SH-SY5Y (cell line): Measurements from ENCODE around the gene PSAP.

ENCODE experiments used
- GATA2 ChIP-seq: IDR thresholded peaks from 2 replicates; pipeline ENCODE4 v1.6.1; 2011; ENCODE audit warnings: mild to moderate bottlenecking, low read depth, low read length
- GATA3 ChIP-seq: IDR thresholded peaks from 2 replicates; pipeline ENCODE4 v1.6.1; 2011; ENCODE audit warnings: low read depth, mild to moderate bottlenecking, low read length, moderate library complexity

Gene PSAP

DNA sequence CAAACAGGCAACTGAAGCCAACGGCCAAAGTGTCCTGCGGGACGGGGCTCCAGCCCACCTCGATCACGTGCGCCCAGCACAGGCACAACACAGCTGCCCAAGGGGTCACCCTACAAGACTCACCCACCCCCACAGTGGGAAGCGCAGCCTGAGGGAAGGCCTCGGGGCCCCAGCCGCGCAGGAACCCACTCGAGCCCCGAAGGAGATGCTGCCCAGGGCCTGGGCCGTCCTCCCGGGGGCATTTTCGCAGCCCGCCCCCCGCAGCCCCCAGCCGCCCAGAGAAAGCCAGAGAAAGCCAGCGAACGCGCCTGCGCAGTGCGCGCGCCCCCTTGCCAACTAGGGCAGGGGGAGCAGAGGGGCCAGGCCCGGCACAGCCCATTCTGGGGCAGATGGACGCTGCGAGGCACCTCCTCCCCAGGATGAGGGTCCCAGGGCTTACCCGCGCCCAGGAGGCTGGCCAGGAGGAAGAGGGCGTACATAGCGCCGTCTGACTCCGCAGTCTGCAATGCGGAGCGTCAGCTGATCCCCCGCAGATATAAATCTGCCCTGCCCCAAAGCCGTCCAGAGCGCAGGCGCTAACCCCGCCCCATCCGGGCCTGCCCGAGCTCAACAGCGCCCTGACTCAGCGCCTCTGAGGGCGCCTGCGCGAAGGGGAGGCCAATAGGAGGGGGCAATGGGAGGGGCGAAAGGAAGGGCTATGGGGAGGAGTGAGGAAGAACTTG lies at the start of gene PSAP:
TSS of gene PSAP (minus strand) at position 509 of the 722 bp plus-strand sequence. CDS start at position 479, 30 bp downstream.
- peak; percentile 99 for TF ChIP-seq GATA2
- peak; percentile 74 for TF ChIP-seq GATA3

- no peak for TF ChIP-seq GATA2
Observed at GRCh38 chr10:71900441-71901180, 49.6 kb upstream of the PSAP start.

GRCh38 chr10:71899665-71900412 lies 48.8 kb upstream of the PSAP start:
- TF ChIP-seq GATA2 = no peak
- TF ChIP-seq GATA3 = no peak

- TF ChIP-seq GATA3 = no peak
Observed at GRCh38 chr10:71893920-71894319, 42.9 kb upstream of the PSAP start.

GRCh38 chr10:71893258-71893815 lies 42.3 kb upstream of the PSAP start:
- TF ChIP-seq GATA3 (no peak), GATA2 (no peak)

DNA sequence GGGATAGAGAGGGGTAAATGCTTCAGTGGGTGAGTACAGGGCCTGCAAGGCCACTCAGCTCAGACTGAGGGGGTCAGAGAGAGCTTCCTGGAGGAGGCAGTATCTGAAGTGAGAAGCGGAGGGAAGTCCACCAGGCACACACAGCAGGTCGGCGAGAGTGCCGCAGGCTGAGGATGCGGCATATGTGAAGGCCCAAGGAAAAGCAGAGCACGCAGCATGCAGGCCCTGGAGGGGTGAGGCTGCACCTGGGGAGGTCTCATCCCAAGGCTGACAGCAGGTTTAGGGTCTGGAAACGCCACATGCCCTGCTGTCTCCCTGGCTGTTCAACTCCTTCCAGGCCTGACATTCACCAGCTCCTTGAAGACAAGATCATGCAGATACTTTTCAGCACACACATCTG lies 40.4 kb upstream of the PSAP start:
- TF ChIP-seq GATA2 (no peak), GATA3 (no peak)

GRCh38 chr10:71889388-71889987 lies 38.4 kb upstream of the PSAP start:
- TF ChIP-seq GATA2 (no peak), GATA3 (no peak)

DNA sequence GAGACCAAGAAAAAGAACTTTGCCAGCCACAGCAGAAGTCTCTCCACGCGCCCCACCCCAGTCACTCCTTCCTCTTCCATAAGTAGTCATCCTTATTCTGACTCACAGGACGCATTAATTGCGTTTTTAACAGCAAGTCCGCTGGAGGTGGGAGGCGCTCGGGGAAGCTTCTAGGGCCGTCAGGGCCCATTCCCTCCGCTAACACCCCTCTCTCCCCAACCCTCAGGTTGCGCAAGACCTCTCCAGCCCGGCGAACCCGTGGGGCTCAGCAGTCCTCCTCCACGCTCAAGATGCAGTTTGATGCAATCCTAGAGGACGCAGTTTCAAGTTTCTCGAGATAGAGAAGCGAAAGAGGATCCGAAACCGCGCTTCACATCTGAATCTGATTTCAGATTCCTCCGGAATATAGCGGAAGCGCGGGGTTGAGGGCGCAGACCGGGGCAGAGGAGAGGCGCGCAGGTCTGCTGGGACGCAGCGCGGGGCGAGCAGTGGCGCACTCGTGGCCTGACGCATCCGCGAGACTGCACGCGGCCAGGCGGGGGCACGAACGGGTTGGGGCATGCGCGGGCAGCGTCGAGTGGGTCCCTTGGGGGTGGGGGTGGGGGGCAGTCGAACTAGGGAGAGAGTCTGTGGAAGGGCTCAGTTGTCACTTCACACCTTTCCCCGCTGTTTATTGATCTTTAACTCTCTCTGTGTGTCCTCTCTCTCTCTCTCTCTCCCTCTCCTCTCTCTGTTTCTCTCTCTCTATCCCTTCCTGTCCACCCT lies 37.8 kb upstream of the PSAP start:
- TF ChIP-seq GATA2 = no peak
- TF ChIP-seq GATA3 = no peak

GRCh38 chr10:71888248-71888622 lies 37.2 kb upstream of the PSAP start:
- TF ChIP-seq GATA3 (no peak), GATA2 (no peak)

DNA sequence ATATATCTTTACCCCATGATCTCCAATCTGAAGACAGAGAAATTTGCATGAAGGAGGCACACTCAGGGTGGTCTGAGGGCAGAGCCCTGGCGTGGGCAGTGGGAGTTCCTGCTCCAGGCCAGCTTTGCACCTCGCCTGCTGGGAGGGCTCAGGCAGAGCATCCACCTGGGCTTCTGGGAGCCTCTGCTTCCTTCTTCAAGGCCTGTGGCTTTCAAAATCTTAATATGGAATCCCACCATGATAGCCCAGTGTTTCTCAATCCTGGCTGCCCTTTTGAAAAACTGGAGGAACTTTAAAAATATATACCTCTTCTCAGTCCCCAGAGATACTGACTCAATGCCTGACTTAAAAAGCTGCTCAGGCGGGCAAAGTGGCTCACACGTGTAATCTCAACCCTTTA lies 36.7 kb upstream of the PSAP start:
- TF ChIP-seq GATA3 (no peak), GATA2 (no peak)

DNA sequence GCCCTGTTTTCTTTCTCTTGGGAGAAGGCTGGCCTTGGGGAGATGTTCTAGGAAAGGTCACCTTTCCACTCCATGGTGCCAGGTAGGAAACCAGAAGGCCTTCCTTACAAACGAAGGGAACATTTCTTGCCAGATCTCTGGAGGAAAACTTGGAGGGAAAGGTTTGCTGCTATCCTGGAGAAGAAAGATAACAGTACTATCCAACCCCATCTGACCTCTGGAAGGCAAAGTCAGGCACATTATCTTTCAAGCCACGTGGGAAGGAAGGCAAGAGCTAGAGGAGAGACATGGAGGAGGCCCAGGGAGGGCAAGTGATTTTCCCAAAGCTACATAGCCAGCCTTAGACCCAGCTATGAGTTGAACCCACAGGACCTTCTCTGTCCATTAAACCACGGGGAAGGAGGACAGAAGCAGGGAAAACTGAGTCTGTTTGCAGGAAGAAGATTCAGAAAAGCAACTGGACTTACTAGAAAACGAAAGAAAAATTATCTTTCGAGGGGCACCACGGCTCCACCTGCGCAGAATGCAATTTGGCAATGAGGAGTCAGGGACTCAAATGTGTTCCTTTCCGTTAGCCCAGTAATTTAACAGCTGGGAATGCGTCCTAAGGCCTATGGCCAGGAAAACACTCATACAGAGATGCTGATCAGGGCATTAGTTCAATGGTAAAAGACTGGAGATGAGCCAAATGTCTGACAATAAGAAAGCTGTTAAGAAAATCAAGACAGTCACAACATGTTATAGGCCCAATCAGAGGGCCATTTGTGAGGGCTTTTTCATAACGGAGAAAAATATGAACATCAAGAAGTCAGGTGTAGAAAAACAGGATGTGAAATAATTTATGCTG lies 32.0 kb upstream of the PSAP start:
- TF ChIP-seq GATA3 (no peak), GATA2 (no peak)

- TF ChIP-seq GATA2 (no peak), GATA3 (no peak)
Observed at GRCh38 chr10:71881647-71882355, 30.8 kb upstream of the PSAP start.
